Tibial artery (tissue), 4 donors: ENCODE data around the gene RAB11FIP3.
"Not testable (repeated sequence)": the region's sequence is repeated elsewhere in the genome, so short reads cannot be mapped to it uniquely, and the experiment has no call there.

ENCODE experiments used
- DNase-seq, 2 donors: peaks; one replicate each; pipeline ENCODE4 v3.0.0-alpha.2; 2019
- H3K27ac ChIP-seq, 2 donors: fragments of 200-600 bp; sonication (generic) in 1 of 2; 1 replicate in 1 of 2; 2 replicates in 1 of 2; pipeline ENCODE4 v1.5.1; 2018 to 2019; ENCODE audit warnings: mild to moderate bottlenecking in 1 of 2
- H3K27me3 ChIP-seq, 2 donors: fragments of 200-600 bp; sonication (generic) in 1 of 2; one replicate each; pipeline versions ENCODE4 v1.5.1 to v1.6.0; 2016 to 2019
- H3K36me3 ChIP-seq, 3 donors: fragments of 200-600 bp; sonication (generic) in 2 of 3; one replicate each; pipeline ENCODE4 v1.5.1; 2016 to 2019; ENCODE audit warnings: mild to moderate bottlenecking in 2 of 3
- H3K4me1 ChIP-seq, 4 donors: fragments of 200-600 bp; sonication (generic) in 2 of 4; 1 replicate in 3 of 4; 2 replicates in 1 of 4; pipeline ENCODE4 v1.5.1; 2016 to 2019
- H3K4me3 ChIP-seq, 2 donors: fragments of 200-600 bp; sonication (generic) in 1 of 2; 1 replicate in 1 of 2; 2 replicates in 1 of 2; pipeline ENCODE4 v1.5.1; 2018 to 2019; ENCODE audit warnings: mild to moderate bottlenecking in 2 of 2
- H3K9me3 ChIP-seq, 3 donors: fragments of 200-600 bp; sonication (generic) in 1 of 3; one replicate each; pipeline ENCODE4 v1.5.1; 2016 to 2019
- CTCF ChIP-seq, 2 experiments: fragments of 200-600 bp in 1 of 2; fragments of 450-650 bp in 1 of 2; IDR thresholded peaks; one replicate each; pipeline ENCODE4 v1.5.1; 2017 to 2019; ENCODE audit warnings: antibody characterized with exemption in 2 of 2, mild to moderate bottlenecking in 1 of 2, moderate library complexity in 1 of 2
- intact Hi-C: fragments of 100-400 bp; cut with DNase I; formaldehyde crosslinking; loops from one replicate; pipeline ENCODE4 v1.15.0; 2023; ENCODE audit warnings: low total_unique reads

RAB11FIP3 gene

GRCh38 chr16:468068-468821 lies 42.8 kb downstream of the RAB11FIP3 start:
- Histone ChIP-seq H3K4me3 (no peak overlapping the region), H3K27ac (no peak overlapping the region), H3K9me3 (no peaks in the 10 kb centered on the region), H3K4me1 (peaks cover 0 to 3% (median 0%) of the 10 kb centered on the region in 4 donors), H3K27me3 (no peaks in the 10 kb centered on the region), H3K36me3 (peaks cover 0 to 25% (median 8%) of the 10 kb centered on the region in 3 donors)
- no peak for TF ChIP-seq CTCF (IDR thresholded peaks at IDR 0.05)
- DNase-seq: no peak
- intact Hi-C loops: no loop called here

- intact Hi-C loops, H3K4me3 ChIP-seq, DNase-seq, H3K9me3 ChIP-seq, H3K27ac ChIP-seq, H3K4me1 ChIP-seq, H3K27me3 ChIP-seq: not testable (repeated sequence)
- peaks cover 0 to 19% (median 8%) of the 10 kb centered on the region in 3 donors for H3K36me3 ChIP-seq
Measured at GRCh38 chr16:469459-469858, 44.0 kb downstream of the RAB11FIP3 start.

- intact Hi-C loops: no loop called here
- H3K36me3 ChIP-seq: peaks cover 0 to 19% (median 11%) of the 10 kb centered on the region in 3 donors
Measured at GRCh38 chr16:470418-470817, 45.0 kb downstream of the RAB11FIP3 start.

GRCh38 chr16:471353-472198 lies 46.1 kb downstream of the RAB11FIP3 start:
- intact Hi-C loops: no loop called here
- no peaks in the 10 kb centered on the region for H3K27me3 ChIP-seq
- no peak overlapping the region for H3K27ac ChIP-seq
- H3K9me3 ChIP-seq: no peaks in the 10 kb centered on the region
- H3K4me3 ChIP-seq: no peak overlapping the region
- H3K4me1 ChIP-seq: peaks cover 0 to 3% (median 0%) of the 10 kb centered on the region in 4 donors
- DNase-seq: no peak
- H3K36me3 ChIP-seq: peaks cover 0 to 19% (median 11%) of the 10 kb centered on the region in 3 donors
- TF ChIP-seq CTCF (IDR thresholded peaks at IDR 0.05): no peak

More at GRCh38 chr16:470418-470817, 45.0 kb downstream of the RAB11FIP3 start:
- Histone ChIP-seq H3K9me3 (no peaks in the 10 kb centered on the region), H3K27me3 (no peaks in the 10 kb centered on the region), H3K4me3 (no peak overlapping the region), H3K4me1 (peaks cover 0 to 3% (median 0%) of the 10 kb centered on the region in 4 donors), H3K27ac (no peak overlapping the region)
- no peak for DNase-seq
- TF ChIP-seq CTCF (IDR thresholded peaks at IDR 0.05): no peak

- H3K36me3 ChIP-seq: peaks cover 0 to 20% (median 11%) of the 10 kb centered on the region in 3 donors
- no peak overlapping the region for H3K27ac ChIP-seq
- H3K4me3 ChIP-seq: no peak overlapping the region
- no peak for DNase-seq
- H3K27me3 ChIP-seq: no peaks in the 10 kb centered on the region
- intact Hi-C loops: no loop called here
- peaks cover 0 to 3% (median 0%) of the 10 kb centered on the region in 4 donors for H3K4me1 ChIP-seq
- H3K9me3 ChIP-seq: no peaks in the 10 kb centered on the region
- no peak for TF ChIP-seq CTCF (IDR thresholded peaks at IDR 0.05)
Measured at GRCh38 chr16:472199-472504, 46.7 kb downstream of the RAB11FIP3 start.
